Left cardiac atrium (tissue), 4 donors: Measurements from ENCODE around the gene PPP1R7. TPM values are rescaled to one million over a fixed set of nuclear protein-coding genes. Genes with fewer than 3 reads are reported as not detected.
"Not testable (repeated sequence)": the region's sequence is repeated elsewhere in the genome, so short reads cannot be mapped to it uniquely, and the experiment has no call there.

ENCODE experiments used
- ATAC-seq, 2 donors: fragments of 200-7000 bp; cut with Tn5 transposase; one replicate each; pipeline ENCODE4 v1.9.1; 2020; ENCODE audit warnings: mild to moderate bottlenecking in 2 of 2, moderate library complexity in 2 of 2
- DNase-seq: peaks from one replicate; pipeline ENCODE4 v3.0.0-alpha.2; 2020
- intact Hi-C, 2 donors: fragments of 100-400 bp; cut with DNase I; formaldehyde crosslinking; loops; one replicate each; pipeline versions ENCODE4 v1.14.1 to v1.15.1; 2022 to 2023
- long read RNA-seq: library from polyadenylated mRNA; unstranded; transcript quantifications from one replicate; pipeline ENCODE4 v2.0.0, GENCODE V29; 2021
- total RNA-seq, 2 donors: library from RNA; stranded (reverse); fragmentation: NEBNext Ultra II Directional; extraction: Animal tissue kit (Norgen Biotek cat#: 25700); gene quantifications; one replicate each; pipeline ENCODE4 v1.2.1, GENCODE V29; 2021
- donor health status: DM: no; HTN: yes; CAD: no.
- donor health status: DM: no; HTN: yes; CAD: no; lungs with severe emphysema.
- donor health status: DM: yes; HTN: yes; CAD: no.
- donor health status: Dilated cardiomyopathy.

The PPP1R7 gene, protein sequence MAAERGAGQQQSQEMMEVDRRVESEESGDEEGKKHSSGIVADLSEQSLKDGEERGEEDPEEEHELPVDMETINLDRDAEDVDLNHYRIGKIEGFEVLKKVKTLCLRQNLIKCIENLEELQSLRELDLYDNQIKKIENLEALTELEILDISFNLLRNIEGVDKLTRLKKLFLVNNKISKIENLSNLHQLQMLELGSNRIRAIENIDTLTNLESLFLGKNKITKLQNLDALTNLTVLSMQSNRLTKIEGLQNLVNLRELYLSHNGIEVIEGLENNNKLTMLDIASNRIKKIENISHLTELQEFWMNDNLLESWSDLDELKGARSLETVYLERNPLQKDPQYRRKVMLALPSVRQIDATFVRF
- total RNA-seq: 10 to 100 TPM; 61.9 to 68.4 TPM
- long read RNA-seq, transcript PPP1R7-201 (10 exons, 2,386 nt): major isoform, 18 of 28 reads
- long read RNA-seq, partial matches to known transcripts: 2 of 28 reads
- long read RNA-seq, other reads (novel, unspliced or antisense): 3 of 28 reads

GRCh38 chr2:241149925-241150659 is at the start of gene PPP1R7:
PPP1R7 (plus strand) TSS chr2:241150467; CDS start chr2:241150496, 29 bp downstream.
- intact Hi-C loops: loop anchor here in 1 of 2 donors (5.0 kb wide), 1 partner anchor 48 kb away; the partner anchor contains the start of gene MTERF4
- ATAC-seq (peak; percentile 96 to 98), DNase-seq (peak; percentile 96)

GRCh38 chr2:241102239-241102803 is 47.9 kb upstream of the PPP1R7 start, which contains the start of gene MTERF4:
MTERF4 (minus strand) TSS chr2:241102287; CDS start chr2:241102273, 14 bp downstream.
- intact Hi-C loops: loop anchor here in 1 of 2 donors (5.0 kb wide), 2 partner anchors 50 to 115 kb away; partner anchors contain the start of gene PPP1R7
- DNase-seq (peak; percentile 89), ATAC-seq (peak; percentile 99 to 100)

DNA sequence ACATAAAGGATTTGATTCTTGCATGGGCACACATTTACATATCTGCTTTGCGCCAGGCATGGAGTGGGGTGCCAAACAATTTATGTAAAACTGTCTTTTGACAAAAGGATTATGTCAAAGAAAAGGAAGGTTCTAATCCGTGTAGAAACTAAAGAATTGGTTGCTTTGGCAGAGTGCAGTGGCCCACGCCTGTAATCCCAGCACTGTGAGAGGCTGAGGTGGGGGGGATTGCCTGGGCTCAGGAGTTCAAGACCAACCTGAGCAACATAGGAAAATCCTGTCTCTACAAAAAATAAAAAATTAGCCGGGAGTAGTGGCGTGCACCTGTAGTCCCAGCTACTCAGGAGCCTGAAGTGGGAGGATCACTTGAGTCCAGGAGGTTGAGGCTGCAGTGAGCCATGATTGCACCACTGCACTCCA is 47.1 kb upstream of the PPP1R7 start:
- no peak for ATAC-seq
- DNase-seq: no peak
- intact Hi-C loops: loop anchor here in 1 of 2 donors (5.0 kb wide), 2 partner anchors 49 to 114 kb away; partner anchors contain the start of gene PPP1R7

GRCh38 chr2:241104611-241105010 is 45.7 kb upstream of the PPP1R7 start:
- intact Hi-C loops: loop anchor here in 1 of 2 donors (5.0 kb wide), 2 partner anchors 48 to 113 kb away; partner anchors contain the start of gene PPP1R7
- not testable (repeated sequence) for ATAC-seq, DNase-seq

DNA sequence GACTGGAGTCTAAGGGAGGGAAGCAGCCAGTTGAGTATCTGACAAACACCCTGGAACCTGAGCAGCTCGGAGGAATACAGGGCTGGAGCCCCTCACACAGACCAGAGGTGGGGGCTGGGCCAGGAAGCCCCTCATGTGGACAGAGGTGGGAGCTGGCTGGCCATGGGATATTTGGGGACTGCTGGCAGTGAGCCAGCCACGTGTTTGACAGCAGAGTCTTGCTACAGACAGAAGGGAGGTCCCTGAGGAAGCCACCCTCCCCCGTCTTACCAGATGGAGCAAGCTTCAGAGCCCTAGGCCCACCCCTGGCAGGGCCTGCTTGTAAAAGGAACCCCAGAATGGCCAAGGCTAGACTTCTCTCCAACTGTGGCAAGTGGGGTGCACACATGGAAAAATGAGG is 44.6 kb upstream of the PPP1R7 start:
- DNase-seq (no peak), ATAC-seq (no peak)
- intact Hi-C loops: no loop called here

- intact Hi-C loops: no loop called here
- DNase-seq: no peak
- ATAC-seq: no peak
Observed at GRCh38 chr2:241107031-241107783, 43.1 kb upstream of the PPP1R7 start.

DNA sequence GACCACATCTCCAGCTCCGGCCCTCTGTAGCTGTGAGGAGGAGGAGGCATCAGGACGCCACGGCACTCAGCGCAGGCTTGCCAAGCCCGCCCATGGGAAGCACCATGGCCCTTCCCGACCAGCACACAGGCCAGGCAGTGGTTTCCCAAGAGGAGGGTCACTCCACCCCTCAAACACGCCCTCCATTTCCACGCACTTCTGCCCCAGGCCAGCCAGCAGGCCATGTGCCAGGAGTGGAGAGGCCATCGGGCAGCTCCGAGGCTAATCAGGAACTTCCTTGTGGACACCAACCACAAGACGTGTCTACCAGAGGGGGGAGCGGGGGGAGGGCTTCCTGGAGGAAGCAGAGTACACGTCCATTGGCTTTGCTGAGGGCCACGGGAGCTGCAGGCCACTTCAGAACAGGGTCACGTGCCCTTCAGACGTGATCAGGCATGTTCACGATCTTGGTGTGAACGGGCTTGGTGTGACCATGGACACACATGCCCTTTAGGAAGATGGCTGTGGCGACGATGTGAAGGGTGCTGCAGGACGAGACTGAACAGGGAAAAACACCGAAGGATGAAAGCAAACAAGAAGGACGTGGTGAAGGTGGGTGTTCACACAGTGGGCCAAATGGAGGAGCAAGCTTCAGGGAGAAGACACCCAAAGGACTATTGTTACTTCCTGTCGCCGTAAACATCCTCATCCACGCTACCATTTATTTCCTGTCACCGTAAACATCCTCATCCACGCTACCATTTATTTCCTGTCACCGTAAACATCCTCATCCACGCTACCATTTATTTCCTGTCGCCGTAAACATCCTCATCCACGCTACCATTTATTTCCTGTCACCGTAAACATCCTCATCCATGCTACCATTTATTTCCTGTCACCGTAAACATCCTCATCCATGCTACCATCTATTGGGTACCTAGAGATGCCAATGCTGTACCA is 41.7 kb upstream of the PPP1R7 start:
- ATAC-seq (no peak), DNase-seq (no peak)
- intact Hi-C loops: no loop called here

GRCh38 chr2:241109210-241110088 is 40.8 kb upstream of the PPP1R7 start:
- ATAC-seq (no peak), DNase-seq (no peak)
- intact Hi-C loops: no loop called here

GRCh38 chr2:241110089-241110606 is 40.1 kb upstream of the PPP1R7 start:
- ATAC-seq: no peak
- intact Hi-C loops: no loop called here
- DNase-seq: no peak

- intact Hi-C loops: no loop called here
- DNase-seq (no peak), ATAC-seq (no peak)
Observed at GRCh38 chr2:241110607-241111439, 39.4 kb upstream of the PPP1R7 start.

GRCh38 chr2:241111440-241111805 is 38.8 kb upstream of the PPP1R7 start:
- ATAC-seq (no peak), DNase-seq (no peak)
- intact Hi-C loops: no loop called here

GRCh38 chr2:241112046-241112445 is 38.2 kb upstream of the PPP1R7 start:
- DNase-seq: no peak
- intact Hi-C loops: no loop called here
- no peak for ATAC-seq

DNA sequence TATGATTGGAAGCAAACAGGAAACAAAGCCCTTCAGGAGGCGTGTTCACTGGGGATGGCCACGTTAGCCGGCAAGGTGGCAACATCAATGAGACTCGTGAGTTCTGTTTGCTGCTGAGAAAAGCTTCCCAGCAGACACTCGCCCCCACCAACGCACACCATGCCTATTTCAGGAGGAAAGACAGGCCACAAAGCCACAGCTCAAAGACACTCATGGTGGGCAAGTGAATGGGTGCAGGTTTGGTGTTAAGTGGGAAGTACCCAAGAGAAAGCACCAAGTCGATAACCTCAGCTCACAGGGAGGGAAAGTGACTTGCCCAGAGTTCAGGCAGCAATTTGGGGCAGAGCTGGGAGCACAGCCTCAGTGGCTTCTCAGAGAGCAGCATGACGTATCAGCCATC is 37.7 kb upstream of the PPP1R7 start:
- no peak for DNase-seq
- intact Hi-C loops: no loop called here
- ATAC-seq: no peak

DNA sequence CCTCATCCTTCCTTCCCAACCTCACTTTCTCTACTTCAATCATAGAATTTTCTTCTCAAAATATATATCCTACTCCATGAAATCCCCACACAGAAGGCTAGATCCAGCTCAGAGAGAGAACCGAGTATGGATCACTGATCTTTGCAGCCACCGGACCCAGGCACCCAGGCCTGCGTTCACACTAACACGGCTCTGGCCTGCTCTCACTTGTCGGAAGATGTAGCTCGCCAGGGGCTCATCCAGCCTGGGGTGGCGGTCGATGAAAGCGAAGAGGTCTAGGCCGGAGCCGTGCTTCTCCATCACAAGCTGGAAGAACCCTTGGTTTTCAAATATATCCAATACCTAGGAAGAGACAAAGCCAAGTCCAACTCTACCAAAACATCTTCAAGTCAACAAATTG is 35.4 kb upstream of the PPP1R7 start:
- DNase-seq (no peak), ATAC-seq (no peak)
- intact Hi-C loops: no loop called here

DNA sequence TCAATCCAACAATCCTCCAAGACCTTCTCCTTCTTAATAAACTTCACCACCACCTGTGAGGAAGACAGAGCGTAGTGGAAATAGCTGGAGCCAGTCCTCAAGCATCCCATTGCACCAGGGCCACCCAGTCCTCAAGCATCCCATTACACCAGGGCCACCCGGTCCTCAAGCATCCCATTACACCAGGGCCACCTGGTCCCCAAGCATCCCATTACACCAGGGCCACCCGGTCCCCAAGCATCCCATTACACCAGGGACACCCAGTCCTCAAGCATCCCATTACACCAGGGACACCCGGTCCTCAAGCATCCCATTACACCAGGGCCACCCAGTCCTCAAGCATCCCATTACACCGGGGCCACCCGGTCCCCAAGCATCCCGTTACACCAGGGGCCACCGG is 34.9 kb upstream of the PPP1R7 start:
- intact Hi-C loops: no loop called here
- ATAC-seq (no peak), DNase-seq (no peak)
